ENCODE data around the gene NWD2.

DNA sequence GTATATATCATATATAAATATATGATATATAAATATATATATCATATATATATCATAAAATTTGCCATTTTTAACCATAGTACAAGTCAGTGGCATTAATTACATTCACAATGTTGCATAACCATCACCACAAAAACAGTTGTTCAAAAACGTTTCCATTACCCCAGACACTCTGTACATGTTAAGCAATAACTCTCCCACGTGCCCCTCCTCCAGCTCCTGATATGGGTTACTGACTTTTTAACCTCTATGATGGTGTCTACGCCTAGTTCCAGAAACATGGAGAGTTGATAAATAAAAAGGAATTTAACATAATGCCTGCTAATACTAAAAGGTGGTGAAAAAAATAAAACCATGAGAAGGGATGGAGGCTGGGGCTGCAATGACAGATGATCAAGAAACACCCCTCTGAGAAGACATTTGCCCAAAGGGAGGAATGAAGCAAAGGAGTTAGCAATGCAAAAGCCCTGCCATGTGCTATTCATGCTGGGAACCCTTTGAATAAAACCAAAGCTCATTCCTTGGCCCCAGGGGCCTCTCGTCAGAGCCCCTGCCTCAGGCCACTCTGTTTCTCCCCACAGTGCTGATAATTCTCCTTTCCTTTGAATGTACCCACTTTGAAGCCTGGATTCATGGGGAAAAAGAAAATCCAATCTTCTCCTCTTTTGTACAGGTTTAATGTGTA lies 144.3 kb downstream of the NWD2 start:
- TF ChIP-seq SUZ12 (IDR thresholded peaks at IDR 0.05; ENCODE audit: extremely low read depth, insufficient read depth, insufficient read length) (no peak), YY1 (IDR thresholded peaks at IDR 0.05; ENCODE audit: insufficient read depth, insufficient read length) (no peak), ZNF274 (IDR thresholded peaks at IDR 0.05; ENCODE audit: low read depth, low read length) (no peak)

Measured in NT2/D1 (cell line).